H1 (cell line): Measurements from ENCODE around the gene DHRS12. TPM values are rescaled to one million over a fixed set of nuclear protein-coding genes. Genes with fewer than 3 reads are reported as not detected.

Experiments
- CTCF ChIA-PET: fragments of 300-600 bp; sonication (Branson Sonifier 250); formaldehyde crosslinking; loops from one replicate; lab custom pipeline; 2021; ENCODE audit not compliant: partially characterized antibody; lab: Charles Lee
- POLR2A ChIA-PET: fragments of 300-600 bp; sonication (Branson Sonifier 250); formaldehyde crosslinking; loops from one replicate; lab custom pipeline; 2021; ENCODE audit warnings: inconsistent platforms; ENCODE audit not compliant: partially characterized antibody; lab: Charles Lee
- DNase-seq, 2 experiments: peaks; one replicate each; pipeline versions ENCODE4 v3.0.0 to v3.0.0-alpha.2; 2010 to 2022; ENCODE audit warnings: low spot score in 2 of 2, low read depth in 1 of 2, mixed read lengths in 1 of 2
- FAIRE-seq: peaks from 2 replicates; lab custom pipeline; 2011; peaks lifted over from hg19 to GRCh38; lab: Jason Lieb, UNC
- H2AFZ ChIP-seq: 2 replicates; pipeline ENCODE4 v1.8.1; 2012; ENCODE audit warnings: low read length, inconsistent platforms
- H2AK5ac ChIP-seq: 2 replicates; pipeline ENCODE4 v1.6.1; 2013; ENCODE audit warnings: low read depth, low read length
- H2BK120ac ChIP-seq: replicated peaks from 2 replicates; pipeline ENCODE3; 2013; ENCODE audit warnings: low read depth, low read length, inconsistent platforms
- H2BK12ac ChIP-seq: 2 replicates; pipeline ENCODE4 v1.6.1; 2013; ENCODE audit warnings: low read depth, low read length
- H2BK15ac ChIP-seq: 2 replicates; pipeline ENCODE4 v1.6.1; 2013; ENCODE audit warnings: low read length
- H2BK20ac ChIP-seq: 2 replicates; pipeline ENCODE4 v1.6.1; 2013; ENCODE audit warnings: low read length
- H2BK5ac ChIP-seq: 2 replicates; pipeline ENCODE4 v1.6.1; 2013; ENCODE audit warnings: low read depth, low read length
- H3K14ac ChIP-seq: 2 replicates; pipeline ENCODE4 v1.6.1; 2013; ENCODE audit warnings: inconsistent platforms; ENCODE audit not compliant: insufficient read length
- H3K18ac ChIP-seq: 2 replicates; pipeline ENCODE4 v1.6.1; 2013; ENCODE audit warnings: low read length; ENCODE audit errors: extremely low read depth
- H3K23ac ChIP-seq: 2 replicates; pipeline ENCODE4 v1.6.1; 2013; ENCODE audit warnings: inconsistent platforms; ENCODE audit not compliant: insufficient read length
- H3K23me2 ChIP-seq: 2 replicates; pipeline ENCODE4 v1.6.1; 2013; ENCODE audit warnings: low read depth, low read length
- H3K27ac ChIP-seq: 2 replicates; pipeline ENCODE4 v1.6.1; 2011; ENCODE audit warnings: low read depth, low read length, inconsistent platforms
- H3K27me3 ChIP-seq, 4 experiments: replicated peaks in 1 of 4; 1 replicate in 1 of 4; 2 replicates in 3 of 4; pipeline versions ENCODE4 v1.6.1 to v1.8.1; 2011 to 2013; ENCODE audit warnings: low read length in 3 of 4, mild to moderate bottlenecking in 3 of 4, inconsistent platforms in 2 of 4, mixed read lengths in 2 of 4, moderate library complexity in 1 of 4; ENCODE audit not compliant: control insufficient read depth in 3 of 4, insufficient read depth in 3 of 4; ENCODE audit errors: extremely low read depth in 1 of 4
- H3K36me3 ChIP-seq, 4 experiments: 2 replicates each; pipeline versions ENCODE4 v1.6.1 to v1.8.1; 2011 to 2013; ENCODE audit warnings: mild to moderate bottlenecking in 4 of 4, low read length in 3 of 4, moderate library complexity in 2 of 4, control low read depth in 1 of 4, inconsistent platforms in 1 of 4; ENCODE audit not compliant: insufficient read depth in 4 of 4, control insufficient read depth in 2 of 4
- H3K4ac ChIP-seq: replicated peaks from 2 replicates; pipeline ENCODE3; 2013; ENCODE audit warnings: low read length, low read depth, mixed read lengths, inconsistent platforms; ENCODE audit not compliant: insufficient read length
- H3K4me1 ChIP-seq, 4 experiments: replicated peaks in 1 of 4; 1 replicate in 1 of 4; 2 replicates in 3 of 4; pipeline versions ENCODE4 v1.6.1 to v1.8.1; 2011 to 2013; ENCODE audit warnings: low read length in 3 of 4, inconsistent platforms in 2 of 4, mixed read lengths in 1 of 4; ENCODE audit not compliant: insufficient read depth in 4 of 4, control insufficient read depth in 3 of 4
- H3K4me2 ChIP-seq, 2 experiments: 2 replicates each; pipeline versions ENCODE4 v1.6.1 to v1.8.1; 2011 to 2013; ENCODE audit warnings: low read depth in 2 of 2, low read length in 2 of 2, control low read depth in 1 of 2, inconsistent platforms in 1 of 2, mild to moderate bottlenecking in 1 of 2; ENCODE audit not compliant: insufficient read depth in 1 of 2
- H3K4me3 ChIP-seq, 4 experiments: fragments of 200-600, 300-600 bp in 1 of 4; sonication (generic), shearing (Covaris generic), sonication (Bioruptor Twin) in 1 of 4; 2 replicates each; pipeline versions ENCODE4 v1.5.1 to v1.8.1; 2011 to 2016; ENCODE audit warnings: low read length in 4 of 4, low read depth in 3 of 4, control low read depth in 2 of 4, inconsistent platforms in 2 of 4, mild to moderate bottlenecking in 2 of 4, mixed read lengths in 1 of 4, moderate library complexity in 1 of 4; ENCODE audit not compliant: insufficient read depth in 2 of 4; ENCODE audit errors: extremely low read depth in 1 of 4
- H3K56ac ChIP-seq: replicated peaks from 2 replicates; pipeline ENCODE3; 2013; ENCODE audit warnings: low read depth, mild to moderate bottlenecking, mixed read lengths, low read length, inconsistent platforms; ENCODE audit not compliant: insufficient read length
- H3K79me1 ChIP-seq: 2 replicates; pipeline ENCODE4 v1.6.1; 2013; ENCODE audit warnings: low read depth, low read length, control low read depth
- H3K79me2 ChIP-seq, 2 experiments: 2 replicates each; pipeline versions ENCODE4 v1.6.1 to v1.8.1; 2012 to 2013; ENCODE audit warnings: low read length in 2 of 2, mild to moderate bottlenecking in 2 of 2, inconsistent platforms in 1 of 2; ENCODE audit not compliant: insufficient read depth in 2 of 2, control insufficient read depth in 1 of 2
- H3K9ac ChIP-seq, 4 experiments: replicated peaks in 1 of 4; 1 replicate in 1 of 4; 2 replicates in 3 of 4; pipeline versions ENCODE4 v1.6.1 to v1.8.1; 2011 to 2013; ENCODE audit warnings: low read depth in 3 of 4, low read length in 3 of 4, control low read depth in 2 of 4, mild to moderate bottlenecking in 2 of 4, moderate library complexity in 2 of 4, inconsistent platforms in 1 of 4; ENCODE audit errors: extremely low read depth in 1 of 4
- H3K9me3 ChIP-seq, 2 experiments: 2 replicates each; pipeline versions ENCODE4 v1.6.1 to v1.8.1; 2012 to 2013; ENCODE audit warnings: mild to moderate bottlenecking in 2 of 2, moderate library complexity in 2 of 2, control low read depth in 1 of 2, inconsistent platforms in 1 of 2, low read depth in 1 of 2, low read length in 1 of 2, mixed read lengths in 1 of 2; ENCODE audit not compliant: insufficient read depth in 2 of 2
- H4K20me1 ChIP-seq, 2 experiments: replicated peaks in 1 of 2; 2 replicates each; pipeline versions ENCODE3 to v1.8.1; 2011 to 2013; ENCODE audit warnings: inconsistent platforms in 2 of 2, low read length in 2 of 2, mild to moderate bottlenecking in 1 of 2; ENCODE audit not compliant: insufficient read depth in 2 of 2, control insufficient read depth in 1 of 2
- H4K5ac ChIP-seq: 2 replicates; pipeline ENCODE4 v1.6.1; 2013; ENCODE audit warnings: low read length, low read depth, mixed read lengths, inconsistent platforms; ENCODE audit not compliant: insufficient read length
- H4K8ac ChIP-seq: 2 replicates; pipeline ENCODE4 v1.8.0; 2013; ENCODE audit warnings: mild to moderate bottlenecking, moderate library complexity, low read length, inconsistent platforms; ENCODE audit not compliant: insufficient read depth; ENCODE audit errors: extremely low read depth
- H4K91ac ChIP-seq: replicated peaks from 2 replicates; pipeline ENCODE3; 2013; ENCODE audit warnings: low read length, mixed read lengths, inconsistent platforms; ENCODE audit not compliant: insufficient read length
- BCL11A ChIP-seq, 2 experiments: IDR thresholded peaks; one replicate each; pipeline ENCODE4 v1.6.1; 2011; ENCODE audit warnings: low read depth in 2 of 2, low read length in 2 of 2, mild to moderate bottlenecking in 2 of 2
- KDM1A ChIP-seq: fragments of 200-600, 300-600 bp; sonication (generic); IDR thresholded peaks from 2 replicates; pipeline ENCODE4 v1.7.1; 2016; ENCODE audit warnings: mild to moderate bottlenecking, low read length, borderline replicate concordance
- SUZ12 ChIP-seq: fragments of 200-600 bp; sonication (generic); IDR thresholded peaks from 2 replicates; pipeline ENCODE4 v1.6.1; 2012; ENCODE audit warnings: mild to moderate bottlenecking, inconsistent platforms, low read length, moderate library complexity, mixed read lengths
- ZNF274 ChIP-seq: IDR thresholded peaks from 2 replicates; pipeline ENCODE4 v1.7.0; 2012; ENCODE audit warnings: low read length, borderline replicate concordance; ENCODE audit errors: extremely low read depth
- WGBS, 2 experiments: shearing (Covaris generic) in 1 of 2; methylation state at CpG; one replicate each; pipeline versions ENCODE4 v1.1.6 to v1.1.7; 2013 to 2015; ENCODE audit warnings: low lambda C conversion rate in 2 of 2, mixed read lengths in 2 of 2, inconsistent platforms in 1 of 2, low coverage in 1 of 2, missing lambda C conversion rate in 1 of 2; ENCODE audit not compliant: insufficient replicate concordance in 2 of 2, insufficient coverage in 1 of 2, insufficient read length in 1 of 2; ENCODE audit errors: extremely low coverage in 1 of 2, missing lambda C conversion rate in 1 of 2; 5-methylcytosine and 5-hydroxymethylcytosine counted together
- polyA plus RNA-seq, 7 experiments: library from polyadenylated mRNA; depleted of rRNA in 3 of 7; stranded (reverse) in 5 of 7; unstranded in 2 of 7; fragments of >200 nt in 5 of 7; fragments of 200-250 nt in 2 of 7; gene quantifications; 1 replicate in 5 of 7; 2 replicates in 1 of 7; 4 replicates in 1 of 7; pipeline versions ENCODE4 v1.2.1 to v1.2.3, GENCODE V29; 2011 to 2013; ENCODE audit warnings: missing spikeins in 2 of 7, mixed read lengths in 2 of 7
- total RNA-seq: library from RNA; stranded (reverse); fragmentation: NEBNext Ultra II Directional; extraction: Animal tissue kit (Norgen Biotek cat#: 25700); gene quantifications from 2 replicates; pipeline ENCODE4 v1.2.1, GENCODE V29; 2021

Gene DHRS12
- total and polyA plus RNA-seq, 2 of the 8 experiments (the other 6 are each of a cell fraction or from before 2014, with no cell fraction given): 8.7 TPM

GRCh38 chr13:51800486-51800885 lies 3.5 kb downstream of the DHRS12 start:
- Histone ChIP-seq H3K79me2 (no peaks in the 10 kb centered on the region), H3K9ac (no peak overlapping the region), H2BK15ac (no peak overlapping the region), H3K18ac (no peak overlapping the region), H3K36me3 (no peaks in the 10 kb centered on the region), H2BK5ac (no peak overlapping the region), H2BK120ac (no peak overlapping the region), H3K79me1 (no peaks in the 10 kb centered on the region), H2BK20ac (no peak overlapping the region), H3K23me2 (peaks cover 8% of the 10 kb centered on the region), H3K56ac (no peak overlapping the region), H2BK12ac (no peak overlapping the region), H4K91ac (no peak overlapping the region), H3K4me2 (no peak overlapping the region), H3K4me1 (peaks cover 14 to 26% (median 16%) of the 10 kb centered on the region in 4 experiments), H3K9me3 (no peaks in the 10 kb centered on the region), H3K4ac (no peak overlapping the region), H3K27me3 (0 out of 7 replicates have a peak, but pooled peaks cover 0 to 2% (median 0%) of the 10 kb centered on the region in 4 experiments), H3K27ac (no peak overlapping the region), H4K5ac (no peak overlapping the region), H3K23ac (no peak overlapping the region), H3K14ac (no peak overlapping the region), H2AK5ac (no peak overlapping the region), H4K20me1 (no peaks in the 10 kb centered on the region), H4K8ac (no peak overlapping the region), H3K4me3 (no peak overlapping the region), H2AFZ (no peak overlapping the region)
- ChIA-PET POLR2A (interaction anchor here (1.6 to 2.6 kb wide), 2 partner anchors 348 to 367 kb away, joined by 6 to 11 read pairs; partner anchors contain the start of gene INTS6), CTCF (interaction anchor here (0.6 to 9.1 kb wide), 14 partner anchors 15 to 513 kb away, joined by 3 to 123 read pairs (median 4); no protein-coding TSS in a partner anchor)
- WGBS, 2 experiments: 90% methylated on average over 5 of the region's 5 CpGs; no CpG with 5 or more reads in 1 of the 2 experiments
- FAIRE-seq (no peak), DNase-seq (no peak)
- TF ChIP-seq BCL11A (IDR thresholded peaks at IDR 0.05; ENCODE audit: low read depth in 2 of 2, low read length in 2 of 2) (no peak), SUZ12 (no peak), KDM1A (no peak), ZNF274 (no peak)
